HEK293 (cell line): Measurements from ENCODE around the gene RHOBTB3.

Experiments
- BCL6B ChIP-seq: fragments of 450-650 bp; formaldehyde crosslinking; IDR thresholded peaks from 2 replicates; pipeline ENCODE4 v1.5.1; 2017; ENCODE audit warnings: missing biosample characterization, missing genetic modification characterization
- GFI1B ChIP-seq: fragments of 450-650 bp; formaldehyde crosslinking; IDR thresholded peaks from 2 replicates; pipeline ENCODE4 v1.5.1; 2016; ENCODE audit warnings: missing biosample characterization, missing genetic modification characterization
- KLF9 ChIP-seq: fragments of 450-650 bp; formaldehyde crosslinking; IDR thresholded peaks from 2 replicates; pipeline ENCODE4 v1.5.1; 2016; ENCODE audit warnings: missing biosample characterization, missing genetic modification characterization, low read depth
- REST ChIP-seq: fragments of 450-650 bp; formaldehyde crosslinking; IDR thresholded peaks from 2 replicates; pipeline ENCODE4 v1.5.1; 2016; ENCODE audit warnings: missing biosample characterization, missing genetic modification characterization
- YY1 ChIP-seq: fragments of 450-650 bp; formaldehyde crosslinking; IDR thresholded peaks from 2 replicates; pipeline ENCODE4 v1.5.1; 2018; ENCODE audit warnings: missing biosample characterization, missing genetic modification characterization
- ZBTB11 ChIP-seq: fragments of 450-650 bp; formaldehyde crosslinking; conservative IDR thresholded peaks from 2 replicates; pipeline ENCODE4 v1.5.1; 2016; ENCODE audit warnings: low read depth, missing biosample characterization, missing genetic modification characterization
- ZNF221 ChIP-seq: fragments of 450-650 bp; formaldehyde crosslinking; IDR thresholded peaks from 2 replicates; pipeline ENCODE4 v1.5.1; 2017; ENCODE audit warnings: missing biosample characterization, missing genetic modification characterization, borderline replicate concordance
- ZNF530 ChIP-seq: fragments of 450-650 bp; formaldehyde crosslinking; IDR thresholded peaks from 2 replicates; pipeline ENCODE4 v1.5.1; 2016; ENCODE audit warnings: low read depth, missing biosample characterization, missing genetic modification characterization
- ZNF670 ChIP-seq: fragments of 450-650 bp; formaldehyde crosslinking; IDR thresholded peaks from 2 replicates; pipeline ENCODE4 v1.5.1; 2016; ENCODE audit warnings: missing biosample characterization, missing genetic modification characterization, low read depth
- ZNF707 ChIP-seq: fragments of 450-650 bp; formaldehyde crosslinking; IDR thresholded peaks from 2 replicates; pipeline ENCODE4 v1.5.1; 2016; ENCODE audit warnings: missing biosample characterization, missing genetic modification characterization
- ZNF785 ChIP-seq: fragments of 450-650 bp; formaldehyde crosslinking; IDR thresholded peaks from 2 replicates; pipeline ENCODE4 v1.5.1; 2016; ENCODE audit warnings: missing biosample characterization, missing genetic modification characterization
- TF ChIP-seq, protein P1 (sequence below): fragments of 450-650 bp; formaldehyde crosslinking; optimal IDR thresholded peaks from 2 replicates; pipeline ENCODE3; 2016; ENCODE audit warnings: missing biosample characterization, mild to moderate bottlenecking, missing genetic modification characterization
- TF ChIP-seq, protein P2 (sequence below): fragments of 450-650 bp; formaldehyde crosslinking; IDR thresholded peaks from 2 replicates; pipeline ENCODE4 v1.5.1; 2016; ENCODE audit warnings: missing biosample characterization, missing genetic modification characterization

GRCh38 chr5:95801532-95801931, 70.4 kb downstream of the RHOBTB3 start:
- TF ChIP-seq, protein P1, sequence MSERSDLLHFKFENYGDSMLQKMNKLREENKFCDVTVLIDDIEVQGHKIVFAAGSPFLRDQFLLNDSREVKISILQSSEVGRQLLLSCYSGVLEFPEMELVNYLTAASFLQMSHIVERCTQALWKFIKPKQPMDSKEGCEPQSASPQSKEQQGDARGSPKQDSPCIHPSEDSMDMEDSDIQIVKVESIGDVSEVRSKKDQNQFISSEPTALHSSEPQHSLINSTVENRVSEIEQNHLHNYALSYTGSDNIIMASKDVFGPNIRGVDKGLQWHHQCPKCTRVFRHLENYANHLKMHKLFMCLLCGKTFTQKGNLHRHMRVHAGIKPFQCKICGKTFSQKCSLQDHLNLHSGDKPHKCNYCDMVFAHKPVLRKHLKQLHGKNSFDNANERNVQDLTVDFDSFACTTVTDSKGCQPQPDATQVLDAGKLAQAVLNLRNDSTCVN (tag by site-specific recombination): no peak
- TF ChIP-seq, protein P2, sequence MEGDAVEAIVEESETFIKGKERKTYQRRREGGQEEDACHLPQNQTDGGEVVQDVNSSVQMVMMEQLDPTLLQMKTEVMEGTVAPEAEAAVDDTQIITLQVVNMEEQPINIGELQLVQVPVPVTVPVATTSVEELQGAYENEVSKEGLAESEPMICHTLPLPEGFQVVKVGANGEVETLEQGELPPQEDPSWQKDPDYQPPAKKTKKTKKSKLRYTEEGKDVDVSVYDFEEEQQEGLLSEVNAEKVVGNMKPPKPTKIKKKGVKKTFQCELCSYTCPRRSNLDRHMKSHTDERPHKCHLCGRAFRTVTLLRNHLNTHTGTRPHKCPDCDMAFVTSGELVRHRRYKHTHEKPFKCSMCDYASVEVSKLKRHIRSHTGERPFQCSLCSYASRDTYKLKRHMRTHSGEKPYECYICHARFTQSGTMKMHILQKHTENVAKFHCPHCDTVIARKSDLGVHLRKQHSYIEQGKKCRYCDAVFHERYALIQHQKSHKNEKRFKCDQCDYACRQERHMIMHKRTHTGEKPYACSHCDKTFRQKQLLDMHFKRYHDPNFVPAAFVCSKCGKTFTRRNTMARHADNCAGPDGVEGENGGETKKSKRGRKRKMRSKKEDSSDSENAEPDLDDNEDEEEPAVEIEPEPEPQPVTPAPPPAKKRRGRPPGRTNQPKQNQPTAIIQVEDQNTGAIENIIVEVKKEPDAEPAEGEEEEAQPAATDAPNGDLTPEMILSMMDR: no peak
- TF ChIP-seq GFI1B (tag by site-specific recombination): no peak
- TF ChIP-seq REST (tag by site-specific recombination): no peak
- TF ChIP-seq YY1: no peak
- TF ChIP-seq BCL6B (tag by site-specific recombination): no peak
- no peak for TF ChIP-seq KLF9 (tag by site-specific recombination)
- TF ChIP-seq ZNF670 (tag by site-specific recombination): no peak
- no peak for TF ChIP-seq ZBTB11 (tag by site-specific recombination)
- TF ChIP-seq ZNF530 (tag by site-specific recombination): no peak
- TF ChIP-seq ZNF707 (tag by site-specific recombination): no peak
- no peak for TF ChIP-seq ZNF221 (tag by site-specific recombination)
- no peak for TF ChIP-seq ZNF785
